Measurements from ENCODE around the gene CNTNAP2. TPM values are rescaled to one million over a fixed set of nuclear protein-coding genes. Genes with fewer than 3 reads are reported as not detected.

CNTNAP2 gene
- total RNA-seq, 2 experiments from 2014 or later: 0.28 TPM; not detected in 1

DNA sequence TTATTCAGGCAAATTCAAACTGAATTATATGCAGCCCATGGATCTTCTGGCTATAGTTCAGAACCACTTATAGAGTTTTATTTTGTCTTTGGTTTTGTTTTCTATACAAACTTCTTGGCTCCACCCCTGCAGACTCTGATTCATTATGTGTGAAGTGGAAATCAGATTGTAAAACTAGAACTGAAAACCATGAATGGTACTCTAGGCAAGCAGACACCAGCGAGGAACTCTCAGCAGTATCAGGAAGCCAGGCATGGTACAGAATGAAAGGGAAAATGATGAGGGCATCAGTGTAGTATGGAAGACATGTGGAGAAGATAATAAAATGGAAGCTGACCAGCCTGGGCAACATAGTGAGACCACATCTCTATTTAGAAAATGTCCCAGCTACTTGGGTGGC lies 1447.1 kb downstream of the CNTNAP2 start:
- H3K9me3 ChIP-seq (ENCODE audit: low read length): no peaks in the 10 kb centered on the region
- no TSS peak for BruUV-seq (replicated peaks)
- intact Hi-C loops (cut with micrococcal nuclease; ENCODE audit: unreplicated experiment): no loop called here
- H2AFZ ChIP-seq (ENCODE audit: low read length): no peak overlapping the region
- DNase-seq (ENCODE audit: low spot score): no peak
- H4K20me1 ChIP-seq (ENCODE audit: insufficient read depth, low read length): no peaks in the 10 kb centered on the region
- ChIA-PET POLR2A (no interaction called here), CTCF (ENCODE audit: unreplicated experiment) (no interaction called here)
- no peaks in the 10 kb centered on the region for H3K9me2 ChIP-seq (ENCODE audit: insufficient read depth, low read length)
- TF ChIP-seq CTCF (conservative IDR thresholded peaks at IDR 0.05; ENCODE audit: low read length): no peak
- TF ChIP-seq EZH2phosphoT487 (IDR thresholded peaks at IDR 0.05; ENCODE audit: borderline replicate concordance, low read depth, low read length): no peak
- H3K4me2 ChIP-seq (ENCODE audit: low read length): no peak overlapping the region
- no peaks in the 10 kb centered on the region for H3K4me1 ChIP-seq (ENCODE audit: insufficient read depth, low read length, poor library complexity, severe bottlenecking)
- H3K36me3 ChIP-seq (ENCODE audit: insufficient read depth, low read length): no peaks in the 10 kb centered on the region
- H3K27ac ChIP-seq (ENCODE audit: low read depth, low read length, poor library complexity, severe bottlenecking): no peak overlapping the region
- no peaks in the 10 kb centered on the region for H3K79me2 ChIP-seq (ENCODE audit: insufficient read depth, low read depth, low read length)
- H3K4me3 ChIP-seq (ENCODE audit: low read depth, low read length, poor library complexity, severe bottlenecking): no peak overlapping the region

- ChIA-PET POLR2A (interaction anchor here (0.6 kb wide), 1 partner anchor 23 kb away, joined by 4 read pairs; no protein-coding TSS in a partner anchor), CTCF (ENCODE audit: unreplicated experiment) (no interaction called here)
- H3K4me1 ChIP-seq (ENCODE audit: insufficient read depth, low read length, poor library complexity, severe bottlenecking): no peaks in the 10 kb centered on the region
- H3K9me3 ChIP-seq (ENCODE audit: low read length): no peaks in the 10 kb centered on the region
- no peaks in the 10 kb centered on the region for H3K36me3 ChIP-seq (ENCODE audit: insufficient read depth, low read length)
- no peaks in the 10 kb centered on the region for H3K79me2 ChIP-seq (ENCODE audit: insufficient read depth, low read depth, low read length)
- no peaks in the 10 kb centered on the region for H3K9me2 ChIP-seq (ENCODE audit: insufficient read depth, low read length)
- TF ChIP-seq EZH2phosphoT487 (IDR thresholded peaks at IDR 0.05; ENCODE audit: borderline replicate concordance, low read depth, low read length): no peak
- no peak for TF ChIP-seq CTCF (conservative IDR thresholded peaks at IDR 0.05; ENCODE audit: low read length)
- no peaks in the 10 kb centered on the region for H4K20me1 ChIP-seq (ENCODE audit: insufficient read depth, low read length)
- no TSS peak for BruUV-seq (replicated peaks)
- no peak overlapping the region for H2AFZ ChIP-seq (ENCODE audit: low read length)
- intact Hi-C loops (cut with micrococcal nuclease; ENCODE audit: unreplicated experiment): no loop called here
- no peak for DNase-seq (ENCODE audit: low spot score)
- no peak overlapping the region for H3K27ac ChIP-seq (ENCODE audit: low read depth, low read length, poor library complexity, severe bottlenecking)
- no peak overlapping the region for H3K4me3 ChIP-seq (ENCODE audit: low read depth, low read length, poor library complexity, severe bottlenecking)
- H3K4me2 ChIP-seq (ENCODE audit: low read length): no peak overlapping the region
Measured at GRCh38 chr7:147564786-147565476, 1448.3 kb downstream of the CNTNAP2 start.

- DNase-seq (ENCODE audit: low spot score): no peak
- no peaks in the 10 kb centered on the region for H3K9me2 ChIP-seq (ENCODE audit: insufficient read depth, low read length)
- intact Hi-C loops (cut with micrococcal nuclease; ENCODE audit: unreplicated experiment): no loop called here
- BruUV-seq (replicated peaks): no TSS peak
- H3K4me1 ChIP-seq (ENCODE audit: insufficient read depth, low read length, poor library complexity, severe bottlenecking): no peaks in the 10 kb centered on the region
- no peak overlapping the region for H3K4me3 ChIP-seq (ENCODE audit: low read depth, low read length, poor library complexity, severe bottlenecking)
- no peaks in the 10 kb centered on the region for H3K36me3 ChIP-seq (ENCODE audit: insufficient read depth, low read length)
- ChIA-PET POLR2A (interaction anchor here (0.6 kb wide), 1 partner anchor 15 kb away, joined by 3 read pairs; no protein-coding TSS in a partner anchor), CTCF (ENCODE audit: unreplicated experiment) (no interaction called here)
- no peaks in the 10 kb centered on the region for H3K79me2 ChIP-seq (ENCODE audit: insufficient read depth, low read depth, low read length)
- no peak overlapping the region for H2AFZ ChIP-seq (ENCODE audit: low read length)
- no peaks in the 10 kb centered on the region for H4K20me1 ChIP-seq (ENCODE audit: insufficient read depth, low read length)
- no peaks in the 10 kb centered on the region for H3K9me3 ChIP-seq (ENCODE audit: low read length)
- TF ChIP-seq CTCF (conservative IDR thresholded peaks at IDR 0.05; ENCODE audit: low read length): no peak
- TF ChIP-seq EZH2phosphoT487 (IDR thresholded peaks at IDR 0.05; ENCODE audit: borderline replicate concordance, low read depth, low read length): no peak
- H3K27ac ChIP-seq (ENCODE audit: low read depth, low read length, poor library complexity, severe bottlenecking): no peak overlapping the region
- no peak overlapping the region for H3K4me2 ChIP-seq (ENCODE audit: low read length)
Measured at GRCh38 chr7:147567043-147567442, 1450.4 kb downstream of the CNTNAP2 start.
